Panc1 (cell line): ENCODE measurements around the gene SMC5. TPM values are rescaled to one million over a fixed set of nuclear protein-coding genes. Genes with fewer than 3 reads are reported as not detected.

Experiments
- ATAC-seq: fragments of 200-7000 bp; cut with Tn5 transposase; 2 replicates; pipeline ENCODE4 v1.9.1; 2020; ENCODE audit warnings: mild to moderate bottlenecking, moderate library complexity
- BruUV-seq: library from RNA; stranded (reverse); fragments of 400-500 nt; replicated peaks from 2 replicates; lab custom pipeline; 2021; lab: Mats Ljungman, UMichigan
- CTCF ChIA-PET: fragments of 300-600 bp; sonication (Branson Sonifier 250); formaldehyde crosslinking; loops from one replicate; lab custom pipeline; 2022; ENCODE audit warnings: antibody characterized with exemption; lab: Charles Lee
- POLR2A ChIA-PET: fragments of 300-600 bp; sonication (Branson Sonifier 250); formaldehyde crosslinking; loops from one replicate; lab custom pipeline; 2022; ENCODE audit warnings: antibody characterized with exemption; lab: Charles Lee
- DNase-seq: peaks from one replicate; pipeline ENCODE4 v3.0.0-alpha.2; 2010; ENCODE audit warnings: low read depth, low spot score
- H3K27ac ChIP-seq: 2 replicates; pipeline ENCODE4 v1.5.1; 2011; ENCODE audit warnings: mild to moderate bottlenecking, low read length, inconsistent platforms
- H3K27me3 ChIP-seq: fragments of 200-500 bp; sonication (Bioruptor generic); 2 replicates; pipeline ENCODE4 v1.6.0; 2014; ENCODE audit warnings: low read length, inconsistent platforms; ENCODE audit not compliant: control insufficient read depth, insufficient read depth
- H3K36me3 ChIP-seq: fragments of 200-500 bp; sonication (Bioruptor generic); 2 replicates; pipeline ENCODE4 v1.5.1; 2014; ENCODE audit warnings: inconsistent platforms, mild to moderate bottlenecking, low read length, moderate library complexity; ENCODE audit not compliant: control insufficient read depth, insufficient read depth
- H3K4me1 ChIP-seq: 2 replicates; pipeline ENCODE4 v1.5.1; 2011; ENCODE audit warnings: inconsistent platforms, mild to moderate bottlenecking, low read length, moderate library complexity; ENCODE audit not compliant: control insufficient read depth, insufficient read depth
- H3K4me3 ChIP-seq, 2 experiments: 2 replicates each; pipeline ENCODE4 v1.5.1; 2011 to 2012; ENCODE audit warnings: low read depth in 2 of 2, low read length in 2 of 2, mild to moderate bottlenecking in 2 of 2, inconsistent platforms in 1 of 2, moderate library complexity in 1 of 2
- H3K9me3 ChIP-seq: fragments of 200-500 bp; sonication (Bioruptor generic); 2 replicates; pipeline ENCODE4 v1.5.1; 2014; ENCODE audit warnings: low read depth, mild to moderate bottlenecking, inconsistent platforms, low read length, moderate library complexity; ENCODE audit not compliant: control insufficient read depth, insufficient read depth
- POLR2AphosphoS5 ChIP-seq: IDR thresholded peaks from 2 replicates; pipeline ENCODE4 v1.6.1; 2012; ENCODE audit warnings: mild to moderate bottlenecking, low read depth, low read length, moderate library complexity
- SIN3A ChIP-seq: IDR thresholded peaks from 2 replicates; pipeline ENCODE4 v1.6.1; 2012; ENCODE audit warnings: low read depth, mild to moderate bottlenecking, low read length, moderate library complexity, borderline replicate concordance; ENCODE audit not compliant: insufficient read depth
- TCF7L2 ChIP-seq: IDR thresholded peaks from 2 replicates; pipeline ENCODE4 v1.6.1; 2011; ENCODE audit warnings: mild to moderate bottlenecking, low read depth, low read length, inconsistent platforms
- in situ Hi-C: cut with HindIII; loops from 2 replicates; pipeline ENCODE4 v1.10.0; 2016; ENCODE audit warnings: low sequenced_read_pairs, low pct_unique_long_range_greater_than_20kb
- intact Hi-C: fragments of 100-400 bp; cut with micrococcal nuclease; formaldehyde crosslinking; loops from one replicate; pipeline ENCODE4 v1.10.0; 2022; ENCODE audit not compliant: unreplicated experiment
- total RNA-seq: library from RNA; stranded (reverse); gene quantifications from one replicate; pipeline ENCODE4 v1.2.1, GENCODE V29; 2021; ENCODE audit not compliant: unreplicated experiment
- TF ChIP-seq, protein P1 (sequence below): fragments of 450-650 bp; IDR thresholded peaks from 2 replicates; pipeline ENCODE4 v1.5.1; 2017; ENCODE audit warnings: mild to moderate bottlenecking
- TF ChIP-seq, protein P2 (sequence below), 2 experiments: IDR thresholded peaks; 2 replicates each; pipeline ENCODE4 v1.6.1; 2011 to 2012; ENCODE audit warnings: low read depth in 2 of 2, control low read depth in 1 of 2, low read length in 1 of 2, mild to moderate bottlenecking in 1 of 2, moderate library complexity in 1 of 2; ENCODE audit not compliant: insufficient read depth in 1 of 2

SMC5 gene
- total RNA-seq, 1 experiment from 2014 or later, result 12.9 TPM

DNA sequence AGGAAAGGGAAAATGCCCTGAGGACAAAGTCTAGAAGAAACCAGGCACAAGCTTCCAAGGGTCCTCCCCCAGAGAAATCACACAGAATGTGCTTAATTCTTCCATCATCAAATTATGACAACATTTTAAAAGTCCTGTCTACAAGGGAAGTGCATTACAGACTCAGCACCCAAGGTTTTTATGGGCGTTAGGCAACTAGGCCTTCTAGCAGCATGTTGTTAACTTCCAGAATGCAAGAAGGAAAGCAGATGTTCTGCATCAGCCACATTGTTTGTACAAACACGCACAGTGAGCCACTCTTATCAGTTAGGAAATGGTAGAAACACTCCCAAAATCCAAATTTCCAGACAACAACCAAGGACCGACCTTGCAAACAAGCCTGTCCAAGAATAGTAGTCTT, 26.5 kb downstream of the SMC5 start:
- intact Hi-C loops, result no loop called here
- peaks cover 17% of the 10 kb centered on the region; the same call in 1 of the 2 replicates for H3K36me3 ChIP-seq
- no TSS peak for BruUV-seq
- no peak overlapping the region for H3K27ac ChIP-seq
- no peaks in the 10 kb centered on the region for H3K9me3 ChIP-seq
- ChIA-PET POLR2A (no interaction called here), CTCF (no interaction called here)
- no peaks in the 10 kb centered on the region for H3K27me3 ChIP-seq
- H3K4me1 ChIP-seq, result no peaks in the 10 kb centered on the region
- no peak overlapping the region for H3K4me3 ChIP-seq
- in situ Hi-C loops, result no loop called here
- ATAC-seq (no peak), DNase-seq (no peak)
- TF ChIP-seq, protein P1, sequence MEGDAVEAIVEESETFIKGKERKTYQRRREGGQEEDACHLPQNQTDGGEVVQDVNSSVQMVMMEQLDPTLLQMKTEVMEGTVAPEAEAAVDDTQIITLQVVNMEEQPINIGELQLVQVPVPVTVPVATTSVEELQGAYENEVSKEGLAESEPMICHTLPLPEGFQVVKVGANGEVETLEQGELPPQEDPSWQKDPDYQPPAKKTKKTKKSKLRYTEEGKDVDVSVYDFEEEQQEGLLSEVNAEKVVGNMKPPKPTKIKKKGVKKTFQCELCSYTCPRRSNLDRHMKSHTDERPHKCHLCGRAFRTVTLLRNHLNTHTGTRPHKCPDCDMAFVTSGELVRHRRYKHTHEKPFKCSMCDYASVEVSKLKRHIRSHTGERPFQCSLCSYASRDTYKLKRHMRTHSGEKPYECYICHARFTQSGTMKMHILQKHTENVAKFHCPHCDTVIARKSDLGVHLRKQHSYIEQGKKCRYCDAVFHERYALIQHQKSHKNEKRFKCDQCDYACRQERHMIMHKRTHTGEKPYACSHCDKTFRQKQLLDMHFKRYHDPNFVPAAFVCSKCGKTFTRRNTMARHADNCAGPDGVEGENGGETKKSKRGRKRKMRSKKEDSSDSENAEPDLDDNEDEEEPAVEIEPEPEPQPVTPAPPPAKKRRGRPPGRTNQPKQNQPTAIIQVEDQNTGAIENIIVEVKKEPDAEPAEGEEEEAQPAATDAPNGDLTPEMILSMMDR, result no peak
- no peak for TF ChIP-seq TCF7L2
- TF ChIP-seq, protein P2, sequence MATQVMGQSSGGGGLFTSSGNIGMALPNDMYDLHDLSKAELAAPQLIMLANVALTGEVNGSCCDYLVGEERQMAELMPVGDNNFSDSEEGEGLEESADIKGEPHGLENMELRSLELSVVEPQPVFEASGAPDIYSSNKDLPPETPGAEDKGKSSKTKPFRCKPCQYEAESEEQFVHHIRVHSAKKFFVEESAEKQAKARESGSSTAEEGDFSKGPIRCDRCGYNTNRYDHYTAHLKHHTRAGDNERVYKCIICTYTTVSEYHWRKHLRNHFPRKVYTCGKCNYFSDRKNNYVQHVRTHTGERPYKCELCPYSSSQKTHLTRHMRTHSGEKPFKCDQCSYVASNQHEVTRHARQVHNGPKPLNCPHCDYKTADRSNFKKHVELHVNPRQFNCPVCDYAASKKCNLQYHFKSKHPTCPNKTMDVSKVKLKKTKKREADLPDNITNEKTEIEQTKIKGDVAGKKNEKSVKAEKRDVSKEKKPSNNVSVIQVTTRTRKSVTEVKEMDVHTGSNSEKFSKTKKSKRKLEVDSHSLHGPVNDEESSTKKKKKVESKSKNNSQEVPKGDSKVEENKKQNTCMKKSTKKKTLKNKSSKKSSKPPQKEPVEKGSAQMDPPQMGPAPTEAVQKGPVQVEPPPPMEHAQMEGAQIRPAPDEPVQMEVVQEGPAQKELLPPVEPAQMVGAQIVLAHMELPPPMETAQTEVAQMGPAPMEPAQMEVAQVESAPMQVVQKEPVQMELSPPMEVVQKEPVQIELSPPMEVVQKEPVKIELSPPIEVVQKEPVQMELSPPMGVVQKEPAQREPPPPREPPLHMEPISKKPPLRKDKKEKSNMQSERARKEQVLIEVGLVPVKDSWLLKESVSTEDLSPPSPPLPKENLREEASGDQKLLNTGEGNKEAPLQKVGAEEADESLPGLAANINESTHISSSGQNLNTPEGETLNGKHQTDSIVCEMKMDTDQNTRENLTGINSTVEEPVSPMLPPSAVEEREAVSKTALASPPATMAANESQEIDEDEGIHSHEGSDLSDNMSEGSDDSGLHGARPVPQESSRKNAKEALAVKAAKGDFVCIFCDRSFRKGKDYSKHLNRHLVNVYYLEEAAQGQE (IDR thresholded peaks at IDR 0.05; ENCODE audit: insufficient read depth in 1 of 2, low read depth in 2 of 2, low read length in 1 of 2), result no peak
- TF ChIP-seq SIN3A, result no peak
- TF ChIP-seq POLR2AphosphoS5, result no peak

DNA sequence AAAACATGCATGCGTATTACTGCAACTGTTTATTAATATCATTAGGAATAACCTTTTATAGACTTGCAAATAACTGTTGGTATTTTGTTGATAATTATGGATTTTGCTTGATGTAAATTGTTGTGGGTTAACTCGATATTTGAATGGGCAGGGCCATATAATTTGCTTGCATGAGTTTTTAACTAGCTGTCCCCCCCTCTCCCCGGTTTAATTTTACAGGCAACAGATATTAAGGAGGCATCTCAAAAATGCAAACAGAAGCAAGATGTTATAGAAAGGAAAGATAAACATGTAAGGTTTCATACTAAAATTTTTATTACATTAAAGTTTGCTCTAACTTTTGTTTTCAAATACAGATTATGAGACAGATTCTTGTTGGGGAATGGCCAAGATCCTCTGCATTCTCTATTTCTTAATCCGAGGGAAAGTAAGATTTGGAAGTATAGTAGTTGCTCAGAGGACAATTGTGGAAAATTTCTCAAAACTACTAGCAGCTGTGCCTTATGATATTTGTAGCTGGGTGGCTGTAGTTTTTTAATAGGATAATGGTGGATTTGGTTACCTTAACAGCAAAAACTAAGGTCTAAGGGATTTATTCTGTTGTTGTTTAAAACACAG, 27.3 kb downstream of the SMC5 start:
- Histone ChIP-seq H3K9me3 (0 out of 2 replicates have a peak, but pooled peaks cover 3% of the 10 kb centered on the region), H3K27ac (no peak overlapping the region), H3K4me1 (no peaks in the 10 kb centered on the region), H3K27me3 (no peaks in the 10 kb centered on the region), H3K4me3 (no peak overlapping the region), H3K36me3 (peaks cover 14% of the 10 kb centered on the region; the same call in 1 of the 2 replicates)
- ATAC-seq (no peak), DNase-seq (no peak)
- POLR2A ChIA-PET, result no interaction called here
- in situ Hi-C loops, result no loop called here
- CTCF ChIA-PET, result no interaction called here
- TF ChIP-seq TCF7L2 (no peak), SIN3A (no peak), POLR2AphosphoS5 (no peak)
- TF ChIP-seq, protein P2 (IDR thresholded peaks at IDR 0.05; ENCODE audit: insufficient read depth in 1 of 2, low read depth in 2 of 2, low read length in 1 of 2), result no peak
- TF ChIP-seq, protein P1, result no peak
- BruUV-seq, result no TSS peak
- intact Hi-C loops, result no loop called here
